ENCODE data around the gene IDI2.

DNA sequence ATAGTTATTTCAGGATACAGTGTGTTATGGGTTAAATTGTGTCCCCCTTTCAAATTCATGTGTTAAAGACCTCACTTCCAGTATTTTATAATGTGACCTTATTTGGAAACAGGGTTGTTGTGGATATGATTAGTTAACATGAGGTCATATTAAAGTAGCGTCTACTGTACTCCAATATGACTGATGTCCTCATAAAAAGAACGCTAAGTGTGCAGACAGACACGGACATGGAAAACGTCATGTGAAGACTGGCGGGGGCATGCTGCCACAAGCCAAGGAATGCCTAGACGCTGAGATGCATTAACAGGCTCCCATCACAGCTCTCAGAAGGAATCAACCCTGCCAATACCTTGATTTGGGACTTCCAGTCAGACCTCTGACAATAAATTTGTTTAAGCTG lies 29.0 kb upstream of the IDI2 start:
- TF ChIP-seq, protein P1, sequence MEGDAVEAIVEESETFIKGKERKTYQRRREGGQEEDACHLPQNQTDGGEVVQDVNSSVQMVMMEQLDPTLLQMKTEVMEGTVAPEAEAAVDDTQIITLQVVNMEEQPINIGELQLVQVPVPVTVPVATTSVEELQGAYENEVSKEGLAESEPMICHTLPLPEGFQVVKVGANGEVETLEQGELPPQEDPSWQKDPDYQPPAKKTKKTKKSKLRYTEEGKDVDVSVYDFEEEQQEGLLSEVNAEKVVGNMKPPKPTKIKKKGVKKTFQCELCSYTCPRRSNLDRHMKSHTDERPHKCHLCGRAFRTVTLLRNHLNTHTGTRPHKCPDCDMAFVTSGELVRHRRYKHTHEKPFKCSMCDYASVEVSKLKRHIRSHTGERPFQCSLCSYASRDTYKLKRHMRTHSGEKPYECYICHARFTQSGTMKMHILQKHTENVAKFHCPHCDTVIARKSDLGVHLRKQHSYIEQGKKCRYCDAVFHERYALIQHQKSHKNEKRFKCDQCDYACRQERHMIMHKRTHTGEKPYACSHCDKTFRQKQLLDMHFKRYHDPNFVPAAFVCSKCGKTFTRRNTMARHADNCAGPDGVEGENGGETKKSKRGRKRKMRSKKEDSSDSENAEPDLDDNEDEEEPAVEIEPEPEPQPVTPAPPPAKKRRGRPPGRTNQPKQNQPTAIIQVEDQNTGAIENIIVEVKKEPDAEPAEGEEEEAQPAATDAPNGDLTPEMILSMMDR (IDR thresholded peaks at IDR 0.05; ENCODE audit: low read depth, low read length): no peak
- TF ChIP-seq EZH2phosphoT487 (IDR thresholded peaks at IDR 0.05; ENCODE audit: low read depth): no peak
